Left lung (tissue), 10 donors: ENCODE data around the gene VWA2. TPM values are rescaled to one million over a fixed set of nuclear protein-coding genes. Genes with fewer than 3 reads are reported as not detected.
A peak's percentile ranks its signal among the peaks of the same experiment; 100 is the strongest.

Experiments
- ATAC-seq: fragments of 200-7000 bp; cut with Tn5 transposase; one replicate; pipeline ENCODE4 v1.9.1; 2020; ENCODE audit warnings: moderate library complexity
- DNase-seq, 4 donors: peaks; one replicate each; pipeline ENCODE4 v3.0.0-alpha.2; 2013 to 2020
- H3K27ac ChIP-seq, 2 donors: fragments of 200-600 bp; sonication (generic) in 1 of 2; one replicate each; pipeline versions ENCODE4 v1.5.0 to v1.8.0; 2020 to 2021
- H3K27me3 ChIP-seq, 2 donors: fragments of 200-600 bp; sonication (generic) in 1 of 2; one replicate each; pipeline versions ENCODE4 v1.5.0 to v1.8.0; 2020 to 2021
- H3K36me3 ChIP-seq, 2 donors: fragments of 200-600 bp; sonication (generic) in 1 of 2; one replicate each; pipeline versions ENCODE4 v1.5.0 to v1.8.0; 2020 to 2021
- H3K4me1 ChIP-seq, 2 donors: fragments of 200-600 bp; one replicate each; pipeline ENCODE4 v1.8.0; 2021
- H3K4me3 ChIP-seq, 2 donors: fragments of 200-600 bp; sonication (generic) in 1 of 2; one replicate each; pipeline versions ENCODE4 v1.5.0 to v1.8.0; 2020 to 2021; ENCODE audit warnings: mild to moderate bottlenecking in 1 of 2
- H3K9me3 ChIP-seq, 2 donors: fragments of 200-600 bp; sonication (generic) in 1 of 2; one replicate each; pipeline versions ENCODE4 v1.5.0 to v1.8.0; 2020 to 2021
- intact Hi-C, 2 donors: fragments of 100-400 bp; cut with DNase I; formaldehyde crosslinking; loops; one replicate each; pipeline versions ENCODE4 v1.11.2 to v1.14.2; 2022
- polyA plus RNA-seq, 6 donors: library from polyadenylated mRNA; unstranded; fragments of 120-200 nt; gene quantifications; one replicate each; pipeline ENCODE4 v1.2.1, GENCODE V29; 2013; ENCODE audit not compliant: insufficient read length in 6 of 6
- total RNA-seq, 2 donors: library from RNA; stranded (reverse); fragmentation: NEBNext Ultra II Directional; extraction: Animal tissue kit (Norgen Biotek cat#: 25700); gene quantifications; one replicate each; pipeline ENCODE4 v1.2.1, GENCODE V29; 2021
- TF ChIP-seq, protein P1 (sequence below), 2 donors: fragments of 200-600 bp; sonication (generic) in 1 of 2; IDR thresholded peaks; one replicate each; pipeline versions ENCODE4 v1.5.0 to v1.8.0; 2021; ENCODE audit warnings: antibody characterized with exemption in 2 of 2
- donor health status: DM: no; HTN: yes; CAD: no.
- donor health status: DM: no; HTN: no; CAD: no.

Gene VWA2
- total and polyA plus RNA-seq, 8 donors = 9.5 to 31.4 (median 27.6) TPM

GRCh38 chr10:114301951-114302710, 63.1 kb downstream of the VWA2 start:
- intact Hi-C loops = loop anchor here in 1 of 2 donors (10.0 kb wide), 1 partner anchor 133 kb away; no protein-coding TSS in a partner anchor
- no peak for ATAC-seq
- peaks cover 0 to 5% of the 10 kb centered on the region in 2 donors for H3K36me3 ChIP-seq
- no peaks in the 10 kb centered on the region for H3K9me3 ChIP-seq
- no peak overlapping the region for H3K4me3 ChIP-seq
- TF ChIP-seq, protein P1, sequence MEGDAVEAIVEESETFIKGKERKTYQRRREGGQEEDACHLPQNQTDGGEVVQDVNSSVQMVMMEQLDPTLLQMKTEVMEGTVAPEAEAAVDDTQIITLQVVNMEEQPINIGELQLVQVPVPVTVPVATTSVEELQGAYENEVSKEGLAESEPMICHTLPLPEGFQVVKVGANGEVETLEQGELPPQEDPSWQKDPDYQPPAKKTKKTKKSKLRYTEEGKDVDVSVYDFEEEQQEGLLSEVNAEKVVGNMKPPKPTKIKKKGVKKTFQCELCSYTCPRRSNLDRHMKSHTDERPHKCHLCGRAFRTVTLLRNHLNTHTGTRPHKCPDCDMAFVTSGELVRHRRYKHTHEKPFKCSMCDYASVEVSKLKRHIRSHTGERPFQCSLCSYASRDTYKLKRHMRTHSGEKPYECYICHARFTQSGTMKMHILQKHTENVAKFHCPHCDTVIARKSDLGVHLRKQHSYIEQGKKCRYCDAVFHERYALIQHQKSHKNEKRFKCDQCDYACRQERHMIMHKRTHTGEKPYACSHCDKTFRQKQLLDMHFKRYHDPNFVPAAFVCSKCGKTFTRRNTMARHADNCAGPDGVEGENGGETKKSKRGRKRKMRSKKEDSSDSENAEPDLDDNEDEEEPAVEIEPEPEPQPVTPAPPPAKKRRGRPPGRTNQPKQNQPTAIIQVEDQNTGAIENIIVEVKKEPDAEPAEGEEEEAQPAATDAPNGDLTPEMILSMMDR (IDR thresholded peaks at IDR 0.05) = no peak
- no peak for DNase-seq
- peaks cover 7 to 9% of the 10 kb centered on the region in 2 donors for H3K4me1 ChIP-seq
- H3K27me3 ChIP-seq = no peaks in the 10 kb centered on the region
- H3K27ac ChIP-seq = no peak overlapping the region

DNA sequence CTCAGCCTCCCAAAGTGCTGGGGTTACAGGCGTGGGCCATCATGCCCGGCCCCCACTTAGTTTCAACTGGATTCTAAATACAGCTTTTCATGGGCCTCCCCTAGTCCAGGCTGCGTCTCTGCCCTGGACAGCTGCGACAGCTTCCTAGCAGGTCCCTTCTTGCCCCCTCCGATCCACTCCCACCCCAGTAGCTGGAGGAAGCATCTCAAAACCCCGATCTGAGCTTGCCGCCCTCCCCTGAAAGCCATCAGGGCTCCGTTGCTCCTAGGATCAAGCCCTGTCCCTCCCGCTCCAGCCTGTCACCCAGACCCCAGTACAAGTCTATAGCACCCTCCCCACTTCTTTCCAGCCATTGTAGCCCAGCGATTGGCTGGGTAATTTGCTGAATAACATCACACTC, 64.5 kb downstream of the VWA2 start:
- DNase-seq = no peak
- TF ChIP-seq, protein P1 (IDR thresholded peaks at IDR 0.05) = no peak
- Histone ChIP-seq H3K27ac (no peak overlapping the region), H3K27me3 (no peaks in the 10 kb centered on the region), H3K9me3 (no peaks in the 10 kb centered on the region), H3K4me1 (peaks cover 7 to 9% of the 10 kb centered on the region in 2 donors), H3K4me3 (no peak overlapping the region), H3K36me3 (no peaks in the 10 kb centered on the region)
- no peak for ATAC-seq
- intact Hi-C loops = loop anchor here in 1 of 2 donors (10.0 kb wide), 1 partner anchor 131 kb away; no protein-coding TSS in a partner anchor

DNA sequence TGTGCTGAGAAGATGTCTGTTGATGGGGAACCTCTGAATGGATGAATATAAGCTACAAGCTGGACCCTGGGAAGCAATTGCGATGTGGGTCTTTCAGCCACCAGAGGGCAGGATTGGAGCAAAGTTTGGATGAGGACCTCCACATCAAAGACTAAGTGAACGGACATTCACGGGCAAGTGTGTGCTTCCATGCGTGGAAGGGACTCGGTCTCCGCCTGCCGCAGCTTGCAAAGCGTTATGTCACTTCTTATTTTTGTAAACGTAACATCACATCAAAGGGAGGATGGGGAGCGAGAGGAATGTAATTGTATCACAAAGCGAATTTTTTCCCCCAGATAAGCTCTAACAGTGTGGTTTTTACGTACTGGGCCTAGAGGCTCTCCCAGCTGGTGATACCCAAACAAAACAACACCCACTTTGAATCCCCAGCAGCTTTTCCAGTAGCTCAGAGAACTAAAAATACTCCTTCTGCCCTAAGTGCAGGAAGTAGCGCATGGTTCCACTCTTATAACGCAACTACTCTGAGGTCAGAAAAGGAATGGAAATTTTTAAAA, 65.0 kb downstream of the VWA2 start:
- no peaks in the 10 kb centered on the region for H3K27me3 ChIP-seq
- ATAC-seq (peak; percentile 94), DNase-seq (peak in 3 of 4 donors; percentile 67 to 91 (median 82))
- H3K4me1 ChIP-seq = peaks cover 7 to 9% of the 10 kb centered on the region in 2 donors
- H3K27ac ChIP-seq = peak overlapping the region in 1 of 2 donors; percentile 2
- intact Hi-C loops = loop anchor here in 1 of 2 donors (10.0 kb wide), 1 partner anchor 131 kb away; no protein-coding TSS in a partner anchor
- TF ChIP-seq, protein P1 (IDR thresholded peaks at IDR 0.05) = peak; percentile 69 to 80
- no peaks in the 10 kb centered on the region for H3K9me3 ChIP-seq
- peak overlapping the region; percentile 17 to 35 for H3K4me3 ChIP-seq
- no peaks in the 10 kb centered on the region for H3K36me3 ChIP-seq

DNA sequence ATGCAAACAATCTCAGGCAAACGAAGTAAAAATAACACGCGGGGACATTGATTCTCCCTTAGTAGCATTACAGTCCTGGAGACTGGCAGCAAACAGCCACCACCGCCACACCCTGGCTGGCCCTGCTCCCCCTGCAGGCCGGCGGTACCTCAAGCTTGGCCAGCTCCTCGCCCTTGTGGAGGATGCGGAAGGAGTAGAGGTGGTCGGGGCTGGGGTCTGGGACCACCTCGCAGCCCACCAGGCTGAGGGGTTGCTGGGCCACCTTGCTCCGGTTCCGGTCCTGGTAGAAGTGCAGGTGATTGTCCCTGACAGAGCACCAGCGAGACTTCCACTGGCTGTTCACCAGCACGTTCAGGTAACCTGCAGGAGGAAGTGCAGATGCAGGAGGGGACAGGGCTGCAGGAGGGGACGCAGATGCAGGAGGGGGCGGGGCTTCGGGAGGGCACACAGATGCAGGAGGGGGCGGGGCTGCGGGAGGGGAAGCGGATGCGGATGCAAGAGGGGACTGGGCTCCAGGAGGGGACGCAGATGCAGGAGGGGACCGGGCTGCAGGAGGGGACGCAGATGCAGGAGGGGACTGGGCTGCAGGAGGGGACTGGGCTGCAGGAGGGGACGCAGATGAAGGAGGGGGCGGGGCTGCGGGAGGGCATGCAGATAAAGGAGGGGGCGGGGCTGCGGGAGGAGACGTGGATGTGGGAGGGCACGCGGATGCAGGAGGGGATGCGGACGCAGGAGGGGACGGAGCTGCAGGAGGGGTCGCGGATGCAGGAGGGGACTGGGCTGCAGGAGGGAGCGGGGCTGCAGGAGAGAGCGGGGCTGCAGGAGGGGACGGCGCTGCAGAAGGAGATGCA, 65.7 kb downstream of the VWA2 start:
- no peaks in the 10 kb centered on the region for H3K9me3 ChIP-seq
- no peaks in the 10 kb centered on the region for H3K27me3 ChIP-seq
- intact Hi-C loops = loop anchor here in 1 of 2 donors (10.0 kb wide), 1 partner anchor 130 kb away; no protein-coding TSS in a partner anchor
- H3K4me3 ChIP-seq = peak overlapping the region; percentile 17 to 35
- peak overlapping the region in 1 of 2 donors; percentile 2 for H3K27ac ChIP-seq
- H3K4me1 ChIP-seq = peaks cover 7 to 9% of the 10 kb centered on the region in 2 donors
- ATAC-seq = peak; percentile 86
- peak in 1 of 4 donors; percentile 39 for DNase-seq
- TF ChIP-seq, protein P1 (IDR thresholded peaks at IDR 0.05) = peak in 1 of 2 donors; percentile 24
- H3K36me3 ChIP-seq = no peaks in the 10 kb centered on the region
